ENCODE data around the gene CXCL6. TPM values are rescaled to one million over a fixed set of nuclear protein-coding genes. Genes with fewer than 3 reads are reported as not detected.

Gene CXCL6
- total RNA-seq, 1 experiment from 2014 or later = not detected

DNA sequence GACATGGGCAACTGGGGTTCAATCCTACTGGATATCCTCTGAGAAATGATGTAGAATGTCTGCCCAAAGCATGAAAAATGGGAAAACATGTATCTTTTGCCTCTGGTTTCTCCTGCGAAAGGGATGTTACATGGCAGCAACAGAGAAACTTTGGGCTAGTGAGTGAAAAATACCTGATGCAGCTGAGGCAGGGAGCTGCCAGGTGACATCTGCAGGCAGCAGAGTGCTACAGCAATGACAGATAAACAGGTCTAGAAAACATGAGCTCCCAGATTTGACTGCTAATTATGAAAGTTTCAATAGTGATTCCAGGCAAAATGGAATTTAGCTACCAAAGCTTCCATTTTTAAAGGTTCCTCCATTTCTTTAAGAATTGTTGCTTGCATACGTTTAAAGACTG lies 27.9 kb downstream of the CXCL6 start:
- ChIA-PET CTCF (interaction anchor here (0.6 to 1.6 kb wide), 21 partner anchors 9 to 524 kb away, joined by 3 to 19 read pairs (median 5); partner anchors contain the start of gene CXCL8), POLR2A (interaction anchor here (0.8 to 1.1 kb wide), 2 partner anchors 157 to 270 kb away, joined by 3 to 4 read pairs; no protein-coding TSS in a partner anchor), RAD21 (ENCODE audit: low non-redundant PET in 1 of 2, low total read pairs in 2 of 2, uncharacterized antibody in 2 of 2, unreplicated experiment in 2 of 2) (interaction anchor here (0.6 to 1.3 kb wide), 6 partner anchors 46 to 270 kb away, joined by 3 to 4 read pairs (median 3); no protein-coding TSS in a partner anchor)
- BruUV-seq (replicated peaks) = no TSS peak
- H3K27ac ChIP-seq (ENCODE audit: low read depth, low read length) = no peak overlapping the region
- H2AFZ ChIP-seq (ENCODE audit: low read depth, low read length, poor library complexity, severe bottlenecking) = peak overlapping the region; percentile 81
- DNase-seq (ENCODE audit: low read depth, low spot score) (no peak), ATAC-seq (peak; percentile 37)
- TF ChIP-seq RAD21 (IDR thresholded peaks at IDR 0.05; ENCODE audit: low read depth) = peak; percentile 66
- no peak for TF ChIP-seq ZNF274 (IDR thresholded peaks at IDR 0.05; ENCODE audit: low read depth, low read length)
- TF ChIP-seq CTCF (IDR thresholded peaks at IDR 0.05 in 2 of 3, conservative IDR thresholded peaks at IDR 0.05 in 1 of 3; ENCODE audit: borderline replicate concordance in 1 of 3, insufficient read depth in 1 of 3, low read depth in 2 of 3, low read length in 2 of 3) = peak; percentile 47 to 71 (median 70); a peak in 5 of 6 replicates
- TF ChIP-seq, protein P1, sequence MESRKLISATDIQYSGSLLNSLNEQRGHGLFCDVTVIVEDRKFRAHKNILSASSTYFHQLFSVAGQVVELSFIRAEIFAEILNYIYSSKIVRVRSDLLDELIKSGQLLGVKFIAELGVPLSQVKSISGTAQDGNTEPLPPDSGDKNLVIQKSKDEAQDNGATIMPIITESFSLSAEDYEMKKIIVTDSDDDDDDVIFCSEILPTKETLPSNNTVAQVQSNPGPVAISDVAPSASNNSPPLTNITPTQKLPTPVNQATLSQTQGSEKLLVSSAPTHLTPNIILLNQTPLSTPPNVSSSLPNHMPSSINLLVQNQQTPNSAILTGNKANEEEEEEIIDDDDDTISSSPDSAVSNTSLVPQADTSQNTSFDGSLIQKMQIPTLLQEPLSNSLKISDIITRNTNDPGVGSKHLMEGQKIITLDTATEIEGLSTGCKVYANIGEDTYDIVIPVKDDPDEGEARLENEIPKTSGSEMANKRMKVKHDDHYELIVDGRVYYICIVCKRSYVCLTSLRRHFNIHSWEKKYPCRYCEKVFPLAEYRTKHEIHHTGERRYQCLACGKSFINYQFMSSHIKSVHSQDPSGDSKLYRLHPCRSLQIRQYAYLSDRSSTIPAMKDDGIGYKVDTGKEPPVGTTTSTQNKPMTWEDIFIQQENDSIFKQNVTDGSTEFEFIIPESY (IDR thresholded peaks at IDR 0.05; ENCODE audit: extremely low read depth, insufficient replicate concordance, low read length) = no peak
- TF ChIP-seq ZFX (IDR thresholded peaks at IDR 0.05) = no peak
- TF ChIP-seq YY1 (IDR thresholded peaks at IDR 0.05; ENCODE audit: extremely low read depth, insufficient replicate concordance, low read depth, low read length) = no peak
- H3K4me3 ChIP-seq (replicated peaks in 1 of 2; ENCODE audit: low read depth in 1 of 2, low read length in 2 of 2) = no peak overlapping the region
- H3K9me2 ChIP-seq (ENCODE audit: insufficient read depth) = no peaks in the 10 kb centered on the region
- H3K9me3 ChIP-seq (ENCODE audit: control insufficient read depth in 1 of 2, insufficient read depth in 1 of 2, low read depth in 1 of 2, low read length in 2 of 2) = no peaks in the 10 kb centered on the region
- intact Hi-C loops (cut with micrococcal nuclease) = loop anchor here (1.0 to 10.0 kb wide), 3 partner anchors 135 to 520 kb away; no protein-coding TSS in a partner anchor
- H3K9ac ChIP-seq (ENCODE audit: low read length) = no peak overlapping the region
- no peaks in the 10 kb centered on the region for H4K20me1 ChIP-seq (ENCODE audit: insufficient read depth)
- no peaks in the 10 kb centered on the region for H3K27me3 ChIP-seq (ENCODE audit: insufficient read depth, low read length)
- H3K4me2 ChIP-seq (ENCODE audit: low read length) = no peak overlapping the region
- peaks cover 0 to 10% of the 10 kb centered on the region in 2 experiments; a peak in 2 of 4 replicates for H3K4me1 ChIP-seq (ENCODE audit: control insufficient read depth in 1 of 2, insufficient read depth in 2 of 2, low read length in 2 of 2)
- no peaks in the 10 kb centered on the region for H3K36me3 ChIP-seq (ENCODE audit: control insufficient read depth in 1 of 2, insufficient read depth in 2 of 2, low read length in 2 of 2)
- H3K79me2 ChIP-seq (ENCODE audit: insufficient read depth, low read length) = no peaks in the 10 kb centered on the region

All from HCT116 (cell line).